ENCODE results near the gene LANCL1. TPM values are rescaled to one million over a fixed set of nuclear protein-coding genes. Genes with fewer than 3 reads are reported as not detected.
A peak's percentile ranks its signal among the peaks of the same experiment; 100 is the strongest.

LANCL1 gene
- 10 to 100 TPM; 71.9 to 83.7 (median 77.6) TPM for polyA plus RNA-seq (ENCODE audit: insufficient read length in 3 of 3)
- long read RNA-seq, donor 1, full-length matches to known transcripts: 7 of 7 reads
- long read RNA-seq, donor 1, partial matches to known transcripts: 0 of 7 reads
- long read RNA-seq, donor 1, other reads (novel, unspliced or antisense): 0 of 7 reads
- long read RNA-seq, donor 2, full-length matches to known transcripts: 12 of 12 reads
- long read RNA-seq, donor 2, partial matches to known transcripts: 0 of 12 reads
- long read RNA-seq, donor 2, other reads (novel, unspliced or antisense): 0 of 12 reads
- long read RNA-seq, donor 3, full-length matches to known transcripts: 21 of 21 reads
- long read RNA-seq, donor 3, partial matches to known transcripts: 0 of 21 reads
- long read RNA-seq, donor 3, other reads (novel, unspliced or antisense): 0 of 21 reads
- long read RNA-seq, donor 4, full-length matches to known transcripts: 10 of 10 reads
- long read RNA-seq, donor 4, partial matches to known transcripts: 0 of 10 reads
- long read RNA-seq, donor 4, other reads (novel, unspliced or antisense): 0 of 10 reads
- long read RNA-seq, donor 5: 0 reads
- long read RNA-seq, donor 6, full-length matches to known transcripts: 12 of 12 reads
- long read RNA-seq, donor 6, partial matches to known transcripts: 0 of 12 reads
- long read RNA-seq, donor 6, other reads (novel, unspliced or antisense): 0 of 12 reads
- long read RNA-seq, donor 7, full-length matches to known transcripts: 11 of 11 reads
- long read RNA-seq, donor 7, partial matches to known transcripts: 0 of 11 reads
- long read RNA-seq, donor 7, other reads (novel, unspliced or antisense): 0 of 11 reads
- long read RNA-seq, donor 8, full-length matches to known transcripts: 34 of 34 reads
- long read RNA-seq, donor 8, partial matches to known transcripts: 0 of 34 reads
- long read RNA-seq, donor 8, other reads (novel, unspliced or antisense): 0 of 34 reads
- long read RNA-seq, donor 9, full-length matches to known transcripts: 11 of 11 reads
- long read RNA-seq, donor 9, partial matches to known transcripts: 0 of 11 reads
- long read RNA-seq, donor 9, other reads (novel, unspliced or antisense): 0 of 11 reads
- long read RNA-seq, donor 10, full-length matches to known transcripts: 9 of 9 reads
- long read RNA-seq, donor 10, partial matches to known transcripts: 0 of 9 reads
- long read RNA-seq, donor 10, other reads (novel, unspliced or antisense): 0 of 9 reads
- long read RNA-seq, donor 11, full-length matches to known transcripts: 9 of 9 reads
- long read RNA-seq, donor 11, partial matches to known transcripts: 0 of 9 reads
- long read RNA-seq, donor 11, other reads (novel, unspliced or antisense): 0 of 9 reads
- long read RNA-seq, donor 12, full-length matches to known transcripts: 5 of 5 reads
- long read RNA-seq, donor 12, partial matches to known transcripts: 0 of 5 reads
- long read RNA-seq, donor 12, other reads (novel, unspliced or antisense): 0 of 5 reads
- long read RNA-seq, donor 13, full-length matches to known transcripts: 32 of 32 reads
- long read RNA-seq, donor 13, partial matches to known transcripts: 0 of 32 reads
- long read RNA-seq, donor 13, other reads (novel, unspliced or antisense): 0 of 32 reads
- long read RNA-seq, donor 14, full-length matches to known transcripts: 17 of 17 reads
- long read RNA-seq, donor 14, partial matches to known transcripts: 0 of 17 reads
- long read RNA-seq, donor 14, other reads (novel, unspliced or antisense): 0 of 17 reads
- long read RNA-seq, donor 15, full-length matches to known transcripts: 5 of 5 reads
- long read RNA-seq, donor 15, partial matches to known transcripts: 0 of 5 reads
- long read RNA-seq, donor 15, other reads (novel, unspliced or antisense): 0 of 5 reads
- long read RNA-seq, donor 16, full-length matches to known transcripts: 37 of 37 reads
- long read RNA-seq, donor 16, partial matches to known transcripts: 0 of 37 reads
- long read RNA-seq, donor 16, other reads (novel, unspliced or antisense): 0 of 37 reads

DNA sequence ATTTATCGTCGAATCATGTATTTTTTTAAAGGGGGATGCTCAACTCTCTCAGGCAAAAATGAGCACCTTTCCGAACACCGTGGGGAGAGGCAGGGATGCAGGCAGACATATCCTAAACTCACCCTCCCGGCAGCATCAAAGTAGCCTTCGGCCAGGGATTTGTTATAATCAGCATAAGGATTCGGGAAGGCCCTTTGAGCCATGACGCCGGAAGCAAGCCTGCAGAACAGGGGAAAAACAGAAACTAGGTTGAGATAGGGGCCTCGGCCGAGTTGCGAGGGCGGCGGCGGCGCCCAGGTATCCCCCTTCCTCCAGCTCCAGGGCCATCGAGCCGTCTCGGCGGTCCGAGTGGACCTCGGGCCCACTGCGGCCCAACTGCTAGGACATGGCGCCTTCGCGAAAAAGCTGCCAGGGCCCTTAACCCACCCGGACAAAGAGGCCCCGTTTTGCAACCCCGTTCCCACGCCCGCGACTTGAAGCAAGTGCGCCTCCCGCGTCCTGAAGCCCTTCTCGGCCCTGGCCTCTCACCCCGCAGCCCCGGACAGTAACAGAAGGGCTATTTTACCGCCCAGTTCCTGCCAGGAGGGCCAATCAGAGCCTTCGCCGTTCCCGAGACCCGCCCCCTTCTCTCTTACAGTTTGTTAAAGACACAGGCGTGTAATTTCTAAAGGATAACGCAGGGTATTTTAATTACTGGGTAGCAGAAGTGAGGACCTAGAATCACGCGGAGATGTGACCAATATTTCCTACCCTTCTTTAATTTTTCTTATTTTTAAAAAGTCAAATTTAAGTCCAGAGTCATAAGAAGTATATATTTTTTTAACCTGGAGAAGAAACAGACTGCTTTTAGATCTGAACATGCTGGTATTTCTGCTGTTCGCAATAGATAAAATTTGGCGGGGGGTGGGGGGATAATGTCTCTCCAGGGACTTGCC, at the start of gene LANCL1:
TSS of gene LANCL1 (minus strand) at position 566 of the 935 bp plus-strand sequence. CDS start at position 203, 363 bp downstream.
- peak; percentile 65 to 87 (median 76) for DNase-seq (ENCODE audit: extremely low read depth in 1 of 11, low read depth in 9 of 11, low spot score in 4 of 11)

DNA sequence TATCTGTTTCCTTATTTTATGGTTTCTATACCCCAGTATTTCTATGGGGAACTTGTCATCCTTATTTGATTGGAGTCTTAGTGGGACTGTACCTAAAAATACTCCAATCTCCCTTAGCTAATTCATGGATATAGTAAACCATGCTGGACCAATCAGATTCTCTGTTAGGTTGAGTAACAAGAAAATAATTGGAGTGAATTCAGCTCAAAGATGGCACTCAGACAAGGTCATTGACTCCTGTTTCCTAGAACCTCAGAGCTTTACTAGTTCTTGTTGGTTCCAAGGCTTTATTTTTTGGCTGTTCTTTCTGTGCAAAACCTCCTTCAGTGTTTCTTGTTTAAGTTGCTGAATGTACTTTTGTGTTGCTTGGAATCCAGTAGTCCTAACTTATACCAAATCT, 48.0 kb upstream of the LANCL1 start:
- no peak for DNase-seq (ENCODE audit: extremely low read depth in 1 of 11, low read depth in 9 of 11, low spot score in 4 of 11)

GRCh38 chr2:210523650-210524289, 47.2 kb upstream of the LANCL1 start:
- DNase-seq (ENCODE audit: extremely low read depth in 1 of 11, low read depth in 9 of 11, low spot score in 4 of 11): no peak

DNA sequence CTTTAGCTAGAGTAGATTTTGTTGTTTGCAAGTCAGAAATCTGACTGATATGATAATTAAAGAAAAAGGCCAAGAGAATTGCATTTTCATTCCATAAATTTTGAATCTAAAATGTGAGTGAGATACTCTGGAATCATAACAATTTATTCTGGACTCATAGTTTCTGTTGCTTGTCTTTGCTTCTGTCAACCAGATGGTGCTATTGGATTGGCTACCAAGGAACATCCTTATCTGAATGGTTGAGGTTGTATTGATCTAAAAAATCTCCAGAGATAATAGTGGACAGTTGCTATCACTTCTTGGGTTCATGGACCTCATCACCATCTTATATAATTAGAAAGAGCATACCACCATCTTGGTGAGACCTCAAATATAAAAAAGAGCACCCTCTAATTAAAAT, 45.8 kb upstream of the LANCL1 start:
- no peak for DNase-seq (ENCODE audit: extremely low read depth in 1 of 11, low read depth in 9 of 11, low spot score in 4 of 11)

DNA sequence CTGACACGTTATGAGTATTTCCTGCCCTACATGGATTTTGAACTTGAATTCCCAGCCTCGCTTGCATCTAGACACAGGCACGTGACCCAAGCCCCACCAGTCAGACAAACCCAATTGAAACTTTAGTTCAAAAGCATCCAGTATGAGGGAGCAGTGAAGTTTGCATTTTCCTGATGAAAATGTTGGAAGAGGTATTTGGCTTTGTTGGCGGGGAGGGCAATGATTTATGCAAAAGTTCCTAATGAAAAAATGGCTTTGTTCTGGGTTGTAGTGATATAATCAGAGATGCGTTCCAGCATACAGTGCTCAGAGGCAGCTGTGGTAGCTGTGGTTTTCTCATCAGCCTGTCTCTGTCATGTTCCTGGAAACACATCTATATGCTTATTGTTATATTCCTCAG, 43.0 kb upstream of the LANCL1 start:
- no peak for DNase-seq (ENCODE audit: extremely low read depth in 1 of 11, low read depth in 9 of 11, low spot score in 4 of 11)

DNA sequence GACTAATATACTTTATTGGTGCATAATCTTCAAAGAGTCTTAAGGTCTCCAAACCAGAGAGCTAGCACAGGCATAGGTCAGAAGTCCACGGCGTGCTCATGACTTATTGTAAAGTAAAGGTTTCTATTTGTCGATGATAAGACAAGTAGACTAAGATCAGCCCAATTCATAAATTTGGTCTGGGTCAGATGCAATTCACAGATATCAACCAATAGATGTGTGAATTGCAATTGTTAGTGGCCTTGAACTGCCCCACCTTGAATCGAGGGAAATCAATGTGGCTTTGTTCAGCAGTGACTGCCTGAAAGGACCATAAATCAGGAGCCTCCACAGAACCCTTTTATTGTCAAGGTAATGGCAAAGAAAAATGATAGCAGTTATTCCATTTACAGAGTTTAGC, 40.7 kb upstream of the LANCL1 start:
- DNase-seq (ENCODE audit: extremely low read depth in 1 of 11, low read depth in 9 of 11, low spot score in 4 of 11): no peak

- DNase-seq (ENCODE audit: extremely low read depth in 1 of 11, low read depth in 9 of 11, low spot score in 4 of 11): no peak
These were observed 39.4 kb upstream of the LANCL1 start for GRCh38 chr2:210515911-210516310.

DNA sequence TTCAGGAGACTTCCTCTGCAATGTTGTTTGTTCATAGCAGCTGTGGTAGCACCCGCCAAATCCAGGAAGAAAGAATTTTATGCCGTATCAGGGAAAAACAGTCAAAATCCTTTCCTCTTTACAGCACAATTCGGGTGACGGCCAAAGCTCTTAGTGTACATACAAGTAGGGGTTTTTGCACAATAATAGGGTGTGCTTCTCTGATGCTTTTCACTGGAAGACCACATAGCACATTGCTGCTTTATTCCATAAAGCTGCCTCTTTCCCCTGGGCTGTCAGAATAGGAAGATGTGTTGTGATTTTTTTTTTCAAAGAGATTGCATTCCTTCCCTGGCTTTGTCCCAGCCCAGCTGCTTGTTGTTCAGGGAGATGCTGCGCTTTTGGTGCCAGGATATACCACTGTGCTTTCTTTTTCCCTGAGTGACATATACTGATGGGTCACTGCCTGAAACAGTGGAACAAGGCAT, 27.2 kb upstream of the LANCL1 start:
- no peak for DNase-seq (ENCODE audit: extremely low read depth in 1 of 11, low read depth in 9 of 11, low spot score in 4 of 11)

DNA sequence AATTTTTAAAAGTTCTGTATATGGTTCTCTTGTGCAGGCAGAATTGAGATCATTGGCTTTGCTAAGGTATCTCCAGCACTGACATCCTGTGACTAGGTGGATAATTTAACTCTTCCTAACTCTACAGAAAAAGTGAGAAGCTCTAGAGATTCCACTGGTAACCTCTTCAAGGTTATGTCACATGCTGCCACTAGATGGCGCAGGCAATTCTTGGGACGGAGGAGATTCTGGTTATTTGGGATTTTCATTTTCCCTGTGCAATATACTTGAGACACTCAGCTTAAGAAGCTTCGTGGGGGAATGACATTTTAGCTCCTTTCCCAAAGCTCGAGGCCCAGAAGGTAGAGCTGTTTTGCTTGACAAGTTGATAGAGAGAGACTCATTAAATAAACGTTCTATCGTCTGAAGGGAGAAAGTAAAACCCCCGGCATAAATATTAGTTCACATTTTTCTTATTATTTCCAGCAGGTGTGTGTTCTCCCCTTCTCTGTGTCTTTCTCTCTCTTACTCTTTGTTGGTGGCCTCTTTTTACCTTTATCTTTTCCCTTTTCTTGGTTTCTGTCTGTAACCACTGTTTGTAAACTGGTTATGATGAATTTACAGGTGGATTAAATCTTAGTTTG, 26.6 kb upstream of the LANCL1 start:
- DNase-seq (ENCODE audit: extremely low read depth in 1 of 11, low read depth in 9 of 11, low spot score in 4 of 11): peak in 8 of 11 donors; percentile 22 to 48 (median 29)

DNA sequence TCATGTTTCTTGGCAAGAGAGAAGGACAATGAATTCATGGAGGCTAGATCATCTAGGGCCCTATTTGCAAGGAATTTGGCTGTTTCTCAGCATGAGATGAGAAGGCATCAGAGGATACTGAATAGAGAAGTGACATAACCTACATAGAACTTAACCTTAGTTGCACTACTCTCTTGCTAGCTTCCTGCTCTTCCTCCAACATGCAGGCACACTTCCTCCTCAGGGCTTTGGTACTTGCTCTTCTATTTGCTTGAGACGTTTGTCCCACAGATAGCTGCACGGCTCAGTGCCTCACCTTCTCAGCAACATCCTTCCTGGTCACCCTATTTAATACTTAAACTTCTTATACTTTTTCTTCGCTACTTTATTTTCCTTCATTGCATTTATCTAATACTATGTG, 20.0 kb upstream of the LANCL1 start:
- DNase-seq (ENCODE audit: extremely low read depth in 1 of 11, low read depth in 9 of 11, low spot score in 4 of 11): no peak

GRCh38 chr2:210493528-210493927, 17.0 kb upstream of the LANCL1 start:
- DNase-seq (ENCODE audit: extremely low read depth in 1 of 11, low read depth in 9 of 11, low spot score in 4 of 11): no peak

- DNase-seq (ENCODE audit: extremely low read depth in 1 of 11, low read depth in 9 of 11, low spot score in 4 of 11): no peak
These were observed 5.1 kb upstream of the LANCL1 start for GRCh38 chr2:210481601-210482175.

- no peak for DNase-seq (ENCODE audit: extremely low read depth in 1 of 11, low read depth in 9 of 11, low spot score in 4 of 11)
These were observed 4.2 kb upstream of the LANCL1 start for GRCh38 chr2:210480764-210481163.

DNA sequence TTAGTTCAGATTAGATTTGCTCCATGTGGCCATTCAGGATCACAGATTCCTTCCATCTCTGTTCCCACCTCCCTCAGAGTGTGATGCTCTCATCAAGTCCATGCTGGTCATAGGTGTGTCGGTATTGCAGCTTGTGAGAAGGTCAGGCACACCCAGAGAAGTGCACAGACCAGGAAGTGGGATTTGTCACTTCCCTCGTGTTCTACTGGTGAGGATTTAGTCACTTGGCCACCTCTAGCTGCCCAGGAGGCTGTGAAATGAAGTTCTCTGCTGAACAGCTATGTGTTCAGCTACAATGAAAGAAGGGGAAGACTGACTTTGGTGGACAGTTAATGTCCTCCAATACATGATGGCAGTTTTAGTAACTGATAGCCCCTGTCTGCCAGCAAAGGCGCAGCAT, 3.5 kb upstream of the LANCL1 start:
- DNase-seq (ENCODE audit: extremely low read depth in 1 of 11, low read depth in 9 of 11, low spot score in 4 of 11): no peak

- no peak for DNase-seq (ENCODE audit: extremely low read depth in 1 of 11, low read depth in 9 of 11, low spot score in 4 of 11)
These were observed 2.1 kb upstream of the LANCL1 start for GRCh38 chr2:210478661-210479060.
